CD4-positive, alpha-beta T cell treated with Interleukin-12 subunit alpha and Interleukin-12 subunit beta, for 1 hour (primary cell): Measurements from ENCODE around the gene SH3GL2.

Experiments used
- DNase-seq: peaks from one replicate; pipeline ENCODE4 v3.0.0-alpha.2; 2020

Gene SH3GL2

DNA sequence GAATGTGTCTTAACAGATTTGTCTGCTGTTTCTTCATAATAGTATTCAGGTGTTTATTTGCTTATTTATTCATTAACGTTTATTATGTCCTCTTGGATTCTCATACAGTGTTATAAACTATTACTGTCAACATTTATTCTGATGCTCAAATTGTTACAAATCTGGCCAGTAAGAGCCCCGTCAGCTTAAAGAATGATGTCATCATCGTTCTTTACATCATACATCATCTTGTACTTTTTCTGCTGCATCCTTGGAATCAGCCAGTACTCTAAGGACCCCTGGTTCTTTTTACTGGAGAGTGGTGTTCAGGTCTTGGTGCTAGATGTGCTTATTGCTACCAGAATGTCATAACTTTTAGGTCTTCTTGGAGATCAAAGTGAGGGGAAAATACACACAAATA, 86.6 kb downstream of the SH3GL2 start:
- DNase-seq, result no peak

DNA sequence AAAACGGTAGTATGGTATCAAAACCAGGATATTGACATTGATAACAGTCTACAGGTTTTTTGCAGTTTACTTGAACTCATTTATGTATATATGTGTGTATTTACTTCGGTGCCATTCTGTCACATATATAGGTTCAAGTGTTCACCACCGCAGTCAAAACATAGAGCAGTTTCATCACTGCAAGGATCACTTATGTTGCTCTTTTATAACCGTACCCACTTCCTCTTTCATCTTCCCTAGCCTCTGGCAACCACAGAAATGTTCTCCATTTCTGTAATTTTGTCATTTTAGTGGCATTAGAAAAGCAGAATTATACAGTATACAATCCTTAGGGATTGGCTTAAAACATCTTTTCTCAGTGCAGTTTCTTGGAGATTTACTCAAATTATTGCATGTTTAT, 90.3 kb downstream of the SH3GL2 start:
- no peak for DNase-seq

DNA sequence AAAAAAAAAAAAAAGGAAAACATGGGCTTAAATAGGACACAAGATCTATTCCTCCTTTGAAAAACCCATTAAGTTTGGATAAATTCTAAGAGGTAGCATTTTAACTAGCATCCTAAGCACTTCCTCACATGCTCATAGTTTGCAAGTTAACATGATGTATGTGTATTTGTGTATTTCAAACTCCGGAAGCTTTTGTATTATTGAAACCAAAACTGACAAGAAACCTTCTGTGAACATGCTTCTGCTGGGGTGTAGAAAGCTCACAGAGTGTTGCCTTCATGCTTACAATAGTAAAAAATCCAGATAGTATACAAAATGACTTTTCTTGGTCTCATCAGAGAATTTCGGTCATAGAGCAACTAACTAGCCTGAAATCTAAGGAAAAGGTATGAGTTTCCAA, 103.8 kb downstream of the SH3GL2 start:
- DNase-seq, result no peak

DNA sequence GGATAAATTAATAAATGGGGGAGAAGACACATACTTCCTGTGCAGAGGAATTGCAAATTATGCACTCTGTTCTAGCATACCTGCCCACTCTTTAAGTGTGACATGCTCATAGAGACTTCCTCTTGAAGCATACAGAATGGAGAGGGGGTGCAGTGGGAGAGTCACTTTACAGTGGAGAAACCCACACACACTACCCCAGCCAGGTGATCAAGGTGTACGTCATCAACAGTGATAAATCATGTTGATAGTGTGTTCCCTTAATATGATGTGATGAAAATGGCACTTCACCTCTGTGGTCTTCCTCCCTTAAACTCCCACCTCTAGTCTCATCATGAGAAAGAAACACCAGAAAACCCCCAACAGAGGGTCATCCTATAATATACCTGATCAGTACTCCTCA, 110.0 kb downstream of the SH3GL2 start:
- DNase-seq, result no peak

DNA sequence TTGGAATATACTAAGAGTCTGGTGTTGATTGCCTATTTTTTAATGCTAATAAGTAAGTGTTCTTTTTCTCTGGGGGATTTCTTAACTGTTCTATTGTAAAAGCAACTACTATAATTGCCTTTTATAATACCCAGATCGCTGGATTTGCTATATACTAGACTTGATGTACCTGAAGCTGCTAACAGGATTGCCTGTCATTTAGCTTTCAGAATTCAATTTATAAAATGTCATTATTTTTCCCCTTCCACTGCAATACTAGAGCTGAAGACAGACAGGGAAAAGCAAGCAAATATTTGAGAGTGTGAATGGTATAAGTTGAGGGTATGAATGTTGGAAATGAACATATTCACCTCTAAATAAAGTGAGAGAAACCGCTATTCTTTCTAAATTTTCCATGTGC, 115.5 kb downstream of the SH3GL2 start:
- DNase-seq, result no peak

DNA sequence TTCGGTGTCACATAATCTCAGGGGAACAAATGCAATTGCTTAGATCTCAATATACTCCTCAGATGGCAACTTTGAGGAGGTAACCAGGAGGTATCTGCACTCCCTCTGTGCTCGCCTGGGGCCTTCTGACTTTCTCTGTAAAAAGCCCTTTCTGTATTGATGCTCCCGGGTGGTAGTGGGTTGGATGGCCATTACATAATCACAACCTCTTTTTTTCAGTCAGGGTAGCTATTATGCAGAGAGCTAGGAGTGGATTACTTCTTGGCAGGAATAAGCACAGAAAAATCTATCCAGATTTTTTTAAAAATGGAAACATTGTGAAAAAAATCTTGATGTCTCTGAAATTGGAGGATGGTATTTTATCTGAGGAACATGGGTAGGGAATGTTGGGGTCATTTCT, 116.6 kb downstream of the SH3GL2 start:
- DNase-seq, result no peak

DNA sequence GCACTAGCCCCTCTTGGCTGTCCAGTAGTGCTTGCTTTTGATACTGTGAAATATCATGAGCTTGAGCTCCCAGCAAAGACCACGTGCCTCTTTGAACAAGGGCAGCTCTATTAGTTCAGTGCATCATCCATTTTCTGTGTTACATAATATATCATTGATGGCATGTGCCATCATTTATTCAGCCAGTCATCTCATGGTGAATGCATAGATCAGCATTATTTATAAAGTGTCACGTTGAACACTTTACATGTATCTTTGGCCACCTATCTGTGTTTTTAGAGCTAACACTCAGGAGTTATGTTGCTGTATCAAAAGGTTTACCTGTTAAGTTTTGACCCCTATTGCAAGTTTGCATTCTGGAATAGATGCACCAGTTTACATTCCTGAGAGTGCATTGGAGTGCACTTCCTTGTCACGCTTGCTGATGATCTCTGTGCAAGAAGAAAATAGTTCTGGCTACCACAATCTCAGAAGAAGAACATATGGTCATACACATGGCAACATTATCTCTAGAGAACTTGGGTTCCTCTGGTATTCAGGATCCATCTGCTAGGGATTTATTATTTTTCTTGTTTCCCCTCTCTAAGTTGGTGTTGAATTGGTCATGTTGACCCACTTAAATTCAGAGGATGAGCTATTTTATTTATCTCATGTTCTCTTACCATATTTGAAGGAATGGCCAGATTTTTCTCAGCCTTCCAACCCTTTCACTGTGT, 120.9 kb downstream of the SH3GL2 start:
- DNase-seq, result no peak

DNA sequence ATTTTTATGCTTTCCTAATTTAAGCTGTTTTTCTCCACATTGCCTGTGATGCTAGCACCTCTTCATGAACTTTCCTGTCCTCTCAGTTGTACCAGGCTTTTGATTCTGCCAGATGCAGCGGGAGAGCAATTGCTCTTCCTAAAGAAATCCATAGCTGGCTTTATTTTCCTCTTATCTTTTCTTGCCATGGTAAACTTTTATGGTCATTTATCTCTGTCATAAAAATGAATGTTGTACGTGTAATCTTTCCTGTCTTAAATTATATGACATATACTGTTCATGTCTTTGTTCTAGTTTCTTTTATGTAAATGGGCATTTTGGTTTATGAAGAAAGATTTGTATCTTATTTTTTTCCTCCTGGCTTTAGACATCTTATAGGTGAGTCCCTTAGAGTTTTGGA, 127.5 kb downstream of the SH3GL2 start:
- DNase-seq, result no peak

DNA sequence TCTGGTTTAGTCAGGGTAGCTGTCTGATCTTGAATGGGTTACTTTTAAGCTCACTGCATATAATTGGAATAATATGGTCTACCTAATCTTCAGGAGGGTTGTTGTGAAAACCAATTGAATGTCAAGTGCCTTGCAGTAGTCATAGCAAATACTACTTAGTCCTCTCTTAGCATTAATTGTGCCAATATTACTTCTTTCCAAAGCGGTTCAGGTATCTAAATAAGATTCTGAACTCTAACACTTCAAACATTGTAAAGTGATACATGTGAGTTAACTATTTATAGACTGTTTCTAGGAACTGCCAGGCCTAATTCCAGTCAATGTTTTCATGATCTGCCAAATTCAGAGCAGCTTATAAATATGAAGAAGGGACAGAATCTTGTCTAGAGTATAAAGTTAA, 140.2 kb downstream of the SH3GL2 start:
- no peak for DNase-seq

DNA sequence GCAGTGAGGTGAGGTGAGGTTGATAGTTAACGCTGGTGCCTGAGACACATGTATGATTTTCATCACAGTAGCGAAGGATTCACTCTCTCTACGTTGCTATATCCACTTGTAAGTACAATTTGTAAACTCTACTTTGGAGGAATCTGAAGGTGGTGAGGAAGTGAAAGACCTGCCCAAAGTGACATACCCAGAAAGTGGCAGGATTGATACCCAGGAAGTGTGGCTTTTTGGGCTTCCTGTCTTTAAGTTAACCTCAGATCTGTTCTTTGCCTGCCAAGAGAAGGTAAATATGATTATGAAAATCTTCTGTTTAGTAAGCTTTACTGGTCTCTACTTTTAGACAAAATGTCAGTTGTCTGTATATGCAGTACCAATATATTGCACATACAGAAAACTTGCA, 143.1 kb downstream of the SH3GL2 start:
- DNase-seq, result no peak

DNA sequence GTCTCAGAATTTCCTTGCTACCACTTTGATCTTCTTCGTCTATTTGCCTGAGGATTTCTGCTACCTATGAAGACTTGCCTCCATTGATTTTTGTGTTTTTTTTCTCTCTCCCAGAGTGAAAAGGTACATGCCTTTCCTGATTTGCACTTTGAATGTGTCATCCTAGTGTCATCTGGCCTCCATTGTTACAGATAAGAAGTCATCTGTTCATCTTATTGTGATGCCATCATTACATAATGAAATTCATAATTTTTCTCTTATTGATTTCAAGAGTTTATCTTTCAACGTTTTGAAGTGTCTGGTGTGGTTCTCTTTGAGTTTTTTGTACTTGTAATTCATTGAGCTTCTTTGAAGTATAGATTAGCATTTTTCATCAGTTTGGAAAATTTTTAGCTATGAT, 144.8 kb downstream of the SH3GL2 start:
- no peak for DNase-seq

DNA sequence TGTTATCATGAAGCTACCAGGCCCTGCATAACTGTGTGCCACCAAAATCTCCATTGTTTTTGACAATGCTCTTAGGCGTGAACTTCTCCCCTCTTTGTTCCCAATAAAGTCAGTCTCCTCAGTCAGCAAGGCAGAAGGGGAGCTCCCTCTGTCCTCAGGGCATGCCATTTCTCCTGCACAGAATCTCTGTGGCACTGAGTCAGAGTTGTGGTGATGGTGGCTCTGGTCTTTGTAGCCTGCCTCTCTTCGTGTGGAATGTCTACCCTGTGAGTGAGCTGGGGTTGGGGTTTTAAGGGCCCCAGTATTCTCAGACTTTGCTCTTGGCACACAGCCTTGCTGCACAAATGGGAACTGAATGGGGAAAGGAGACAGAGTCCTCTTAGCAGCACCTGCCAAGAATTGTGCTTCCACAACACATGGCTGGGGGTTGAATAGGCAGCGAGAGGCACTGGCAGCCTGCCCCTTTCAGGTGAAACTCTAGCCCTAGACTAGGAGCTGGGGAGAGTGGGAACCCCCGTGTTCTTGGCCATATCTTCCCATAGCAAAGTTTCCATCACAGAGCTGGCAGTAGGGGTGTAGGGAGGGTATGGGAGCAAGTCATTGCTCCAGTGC, 146.6 kb downstream of the SH3GL2 start:
- no peak for DNase-seq

DNA sequence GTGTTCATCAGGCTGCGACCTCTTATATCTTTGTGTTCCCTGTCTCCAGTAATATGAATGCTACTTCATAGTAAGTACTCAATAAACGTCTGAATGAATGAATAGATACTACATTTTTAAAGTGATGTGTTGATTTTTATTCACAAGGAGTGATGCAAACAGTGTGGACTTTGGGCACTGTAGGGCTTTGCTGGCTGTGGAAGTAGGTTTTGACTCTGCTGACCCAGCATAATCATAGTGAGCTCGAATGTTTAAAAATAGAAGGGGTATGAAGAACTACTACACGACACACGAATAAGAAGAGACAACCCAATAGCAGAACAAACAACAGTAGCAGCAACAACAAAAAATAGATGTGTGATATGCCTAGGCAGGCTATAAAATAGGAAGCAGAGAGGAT, 147.4 kb downstream of the SH3GL2 start:
- no peak for DNase-seq

DNA sequence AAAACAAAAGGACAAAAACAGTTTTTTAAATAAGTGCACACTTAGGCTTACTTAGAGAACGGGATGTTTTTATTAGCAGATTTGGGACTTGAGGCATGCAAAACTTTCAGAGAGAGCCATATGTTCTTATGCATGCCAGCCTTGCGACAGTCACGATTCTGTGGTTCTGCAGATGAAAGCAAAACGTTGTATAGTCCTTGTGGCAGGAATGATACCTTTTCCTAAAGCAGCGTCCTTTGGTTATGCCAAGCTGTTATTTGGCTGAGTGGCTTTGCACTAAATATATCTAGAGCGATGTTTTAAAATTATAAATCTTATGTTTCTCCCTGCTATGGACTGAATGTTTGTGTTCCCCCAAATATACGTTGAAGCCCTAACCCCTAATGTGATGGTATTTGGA, 152.0 kb downstream of the SH3GL2 start:
- DNase-seq, result no peak

DNA sequence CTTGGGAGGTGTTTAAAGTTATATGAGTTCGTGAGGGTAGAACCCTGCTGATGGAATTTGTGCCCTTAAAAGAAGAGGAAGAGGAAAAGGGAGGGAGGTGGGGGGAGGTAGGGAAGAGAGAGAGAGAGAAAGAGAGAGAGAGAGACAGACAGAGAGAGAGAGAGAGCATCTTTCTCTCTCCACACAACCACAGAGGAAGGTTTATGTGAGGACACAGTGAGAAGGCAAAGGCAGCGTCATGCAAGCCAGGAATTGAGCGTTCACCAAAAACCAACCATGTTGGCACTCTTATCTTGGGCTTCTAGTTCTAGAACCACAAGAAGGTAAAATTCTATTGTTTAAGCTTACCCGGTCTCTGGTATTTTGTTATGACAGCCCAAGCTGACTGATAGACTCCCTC, 152.4 kb downstream of the SH3GL2 start:
- DNase-seq, result no peak

DNA sequence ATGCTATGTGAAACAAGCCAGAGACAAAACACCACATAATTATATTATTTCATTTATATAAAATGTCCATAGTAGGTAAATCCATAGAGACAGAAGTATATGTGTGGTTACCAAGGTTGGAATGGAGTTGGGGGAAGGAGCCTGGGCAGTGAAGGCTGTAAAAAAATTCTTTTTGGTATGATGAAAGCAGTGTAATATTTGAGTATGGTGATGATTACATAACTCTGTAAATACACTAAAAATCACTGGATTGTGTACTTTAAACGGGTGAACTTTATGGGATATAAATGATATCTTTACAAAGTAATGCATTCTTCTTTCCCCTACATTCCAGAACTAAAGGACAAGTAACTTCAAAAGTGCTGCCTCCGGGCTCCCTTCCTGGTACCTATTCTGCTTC, 155.8 kb downstream of the SH3GL2 start:
- DNase-seq, result no peak

DNA sequence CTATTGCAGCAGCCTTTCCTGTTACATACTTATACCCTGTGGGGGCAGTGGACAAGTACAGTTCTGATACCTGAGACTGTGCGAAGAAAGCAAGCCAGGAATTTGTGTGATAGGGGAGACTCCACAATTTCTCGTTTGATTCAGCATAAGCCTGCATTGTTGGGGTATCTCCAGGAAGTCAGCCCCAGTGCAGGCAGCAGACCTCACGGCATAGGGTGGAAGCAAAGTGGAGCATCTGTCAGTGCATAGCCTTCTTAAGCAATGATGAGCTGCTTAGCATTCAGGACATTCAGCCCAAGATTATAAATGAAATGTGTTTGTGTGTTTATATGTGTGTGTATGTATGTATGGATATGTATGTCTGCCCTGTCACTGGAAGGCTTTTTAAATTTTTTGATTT, 157.0 kb downstream of the SH3GL2 start:
- DNase-seq, result no peak

DNA sequence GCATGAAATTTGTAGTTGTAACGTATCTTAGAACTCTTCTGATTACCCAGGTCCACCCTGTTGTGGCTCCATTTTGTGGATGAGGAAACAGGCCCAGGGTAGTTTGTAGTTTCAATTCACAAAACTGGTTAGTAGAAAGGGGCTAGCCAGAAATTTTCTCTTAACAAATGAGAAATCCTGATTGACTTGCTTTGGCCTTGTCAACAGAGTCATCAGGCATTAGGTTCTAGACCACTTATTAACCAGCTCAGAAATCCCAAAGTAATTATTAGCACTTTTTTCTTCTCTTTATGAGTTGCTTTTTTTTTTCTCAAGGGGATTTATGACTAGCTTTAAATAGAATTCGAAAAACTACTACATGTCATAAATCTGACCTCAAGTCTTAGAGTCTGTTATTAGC, 160.2 kb downstream of the SH3GL2 start:
- no peak for DNase-seq

DNA sequence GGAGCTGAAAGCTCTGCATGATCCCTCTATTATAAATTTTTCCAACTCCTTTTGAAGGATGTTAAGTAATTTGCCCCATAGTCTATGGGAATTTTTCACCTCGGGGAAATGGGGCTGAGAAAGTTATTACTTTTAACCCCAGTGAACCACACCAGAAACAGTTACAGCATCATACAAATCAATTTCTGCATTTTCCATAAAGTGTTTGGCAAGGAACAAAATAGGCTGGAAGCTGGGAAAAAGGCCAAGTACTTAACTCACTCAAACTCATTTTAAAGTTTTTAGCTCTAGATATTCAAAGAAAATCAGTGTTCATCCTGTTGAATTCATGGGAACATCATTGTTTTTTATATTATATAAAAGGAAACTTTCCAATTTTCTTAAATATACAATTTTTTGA, 160.9 kb downstream of the SH3GL2 start:
- no peak for DNase-seq

DNA sequence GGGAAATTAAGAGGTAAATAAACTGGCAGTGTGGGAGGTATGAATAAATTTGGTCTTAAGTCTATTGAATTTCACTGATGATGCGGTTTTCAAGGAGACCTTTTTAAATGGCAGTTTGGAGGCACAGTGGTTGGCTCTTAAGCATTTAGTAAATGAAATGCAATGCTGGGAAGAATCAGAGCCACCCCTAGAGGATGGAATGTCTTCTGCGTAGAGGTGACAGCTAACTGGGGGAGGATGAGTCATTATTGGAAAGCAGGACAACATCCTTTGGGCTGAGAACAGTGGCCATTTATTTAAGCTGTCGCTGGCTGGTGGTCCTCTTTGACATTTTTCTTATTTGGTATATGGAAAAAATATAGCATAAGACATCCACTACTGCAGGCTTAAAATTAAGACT, 163.2 kb downstream of the SH3GL2 start:
- DNase-seq, result no peak

DNA sequence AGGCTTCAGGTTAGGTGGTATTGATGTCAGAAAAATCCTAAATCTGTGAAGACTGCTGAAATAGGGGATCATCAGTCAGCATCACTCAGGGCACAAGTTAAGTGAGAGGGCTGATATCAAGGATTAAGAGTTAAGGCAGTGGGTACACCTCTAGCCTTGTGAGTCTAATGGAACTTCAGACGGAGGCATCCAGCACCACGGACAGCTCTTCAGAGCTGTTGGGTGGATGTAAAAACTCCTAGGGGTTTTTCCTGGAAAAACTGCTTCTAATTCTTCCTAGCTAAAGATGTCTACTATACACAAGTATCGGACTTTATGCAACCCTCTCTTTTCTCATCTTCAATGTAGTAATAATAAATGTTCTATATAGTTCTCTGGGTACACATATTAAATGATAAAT, 165.9 kb downstream of the SH3GL2 start:
- DNase-seq, result no peak

DNA sequence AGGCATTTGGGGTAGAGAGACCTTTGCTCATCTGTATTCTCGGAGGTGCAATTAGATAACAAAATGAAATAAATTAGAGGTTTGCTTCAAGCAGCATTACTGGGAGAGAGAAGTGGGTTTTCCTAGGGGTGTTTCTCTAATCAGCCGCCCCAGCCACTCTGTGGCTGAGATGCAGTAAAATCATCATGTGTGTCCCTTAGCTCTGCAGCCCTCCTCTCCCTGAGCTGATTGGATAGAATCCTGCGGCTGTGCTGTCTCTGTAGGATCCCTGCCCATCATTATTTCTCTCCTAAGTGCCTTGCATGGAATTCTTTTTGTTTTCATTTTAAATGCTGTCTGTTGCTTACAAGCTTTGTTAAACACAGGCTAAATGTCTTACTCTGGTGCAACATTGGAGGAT, 171.4 kb downstream of the SH3GL2 start:
- DNase-seq, result no peak

DNA sequence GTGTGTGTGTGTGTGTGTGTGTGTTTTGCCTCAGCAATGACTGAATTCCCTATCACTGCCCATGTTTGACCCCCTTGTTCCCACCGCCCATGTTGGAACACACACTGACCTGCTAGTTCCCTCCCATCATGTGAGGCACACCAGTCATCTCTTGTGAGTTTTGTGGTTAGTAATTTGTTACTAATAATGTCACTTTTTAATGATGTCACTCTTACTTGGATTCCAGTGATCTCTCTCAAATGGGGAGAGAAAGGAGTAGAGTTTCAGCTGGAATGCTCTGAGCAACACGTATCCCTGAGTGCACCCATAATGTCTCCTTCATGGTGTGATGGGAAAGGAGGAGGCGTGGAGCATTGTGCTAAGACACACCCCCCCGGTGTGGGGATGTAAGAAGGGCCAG, 172.6 kb downstream of the SH3GL2 start:
- DNase-seq, result no peak

DNA sequence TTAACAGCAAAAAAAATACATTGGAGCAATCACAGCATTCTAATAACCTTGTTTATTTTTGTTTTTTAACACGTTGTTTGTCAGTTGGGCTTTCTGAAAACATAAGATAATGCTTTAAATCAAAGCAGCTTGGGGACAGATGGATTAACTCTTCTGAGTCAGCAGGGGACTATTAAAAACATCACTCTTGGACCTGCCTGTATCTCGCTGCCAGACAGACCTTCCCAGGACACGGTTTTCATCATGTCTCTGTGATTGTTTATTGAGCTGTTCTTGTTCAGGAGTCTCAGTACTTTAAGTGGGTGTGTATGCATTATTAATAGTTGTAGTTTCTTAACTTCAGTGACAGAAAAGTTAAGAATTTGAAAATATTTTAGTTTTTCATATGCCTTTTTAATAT, 173.2 kb downstream of the SH3GL2 start:
- DNase-seq, result no peak

DNA sequence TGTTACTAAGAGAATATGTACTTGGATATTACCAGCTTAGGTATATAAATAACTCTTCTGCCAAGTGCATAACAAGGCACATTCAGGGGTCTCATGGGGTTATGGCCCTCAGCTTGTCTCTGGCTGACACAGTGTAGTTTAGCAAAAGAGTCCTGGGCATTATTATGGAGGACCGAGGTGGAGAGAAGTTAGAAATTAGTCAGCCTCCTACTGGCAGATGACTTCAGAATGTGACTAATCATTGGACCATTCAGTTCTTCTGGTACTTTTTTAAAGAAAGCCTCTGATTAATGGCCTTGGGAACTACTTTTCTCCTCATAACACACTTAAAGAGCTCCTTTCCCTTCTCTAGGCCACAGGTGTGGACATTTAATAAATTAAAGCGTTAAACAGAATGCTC, 178.9 kb downstream of the SH3GL2 start:
- no peak for DNase-seq
